Hematopoietic multipotent progenitor cell treated with erythropoietin and hydrocortisone succinate and interleukin-3 and kit ligand, for 8 days (in vitro differentiated cells): ENCODE measurements around the gene SRBD1.

Experiments
- DNase-seq: peaks from one replicate; pipeline ENCODE4 v3.0.0-alpha.2; 2015

The SRBD1 gene

GRCh38 chr2:45353879-45354278, 257.2 kb downstream of the SRBD1 start:
- no peak for DNase-seq

GRCh38 chr2:45352506-45352905, 258.6 kb downstream of the SRBD1 start:
- DNase-seq = no peak

GRCh38 chr2:45345331-45346234, 265.5 kb downstream of the SRBD1 start:
- no peak for DNase-seq

GRCh38 chr2:45344502-45344901, 266.6 kb downstream of the SRBD1 start:
- no peak for DNase-seq

- DNase-seq = no peak
These were observed 267.0 kb downstream of the SRBD1 start for GRCh38 chr2:45344071-45344470.

GRCh38 chr2:45343251-45344017, 267.6 kb downstream of the SRBD1 start:
- no peak for DNase-seq

GRCh38 chr2:45340318-45340717, 270.7 kb downstream of the SRBD1 start:
- no peak for DNase-seq

- DNase-seq = no peak
These were observed 271.8 kb downstream of the SRBD1 start for GRCh38 chr2:45339253-45339652.
